Fibroblast of peridontal ligament (primary cell): ENCODE results near the gene STAM.
"Not testable (repeated sequence)": the region's sequence is repeated elsewhere in the genome, so short reads cannot be mapped to it uniquely, and the experiment has no call there.

Experiments used
- DNase-seq: peaks from one replicate; pipeline ENCODE4 v3.0.0-alpha.2; 2010; ENCODE audit errors: extremely low read depth

STAM gene

GRCh38 chr10:17643755-17644484 lies at the start of gene STAM:
Gene STAM, plus strand, starts transcription at chr10:17644151. Its CDS starts 189 bp downstream, at chr10:17644340.
- DNase-seq = peak; percentile 94

GRCh38 chr10:17597386-17597785 lies 46.6 kb upstream of the STAM start:
- DNase-seq = no peak

GRCh38 chr10:17599089-17599488 lies 44.9 kb upstream of the STAM start:
- peak; percentile 45 for DNase-seq

- DNase-seq = no peak
Measured at GRCh38 chr10:17605936-17606335, 38.0 kb upstream of the STAM start.

- no peak for DNase-seq
Measured at GRCh38 chr10:17606547-17607040, 37.4 kb upstream of the STAM start.

- no peak for DNase-seq
Measured at GRCh38 chr10:17607060-17607459, 36.9 kb upstream of the STAM start.

- DNase-seq = peak; percentile 83
Measured at GRCh38 chr10:17607603-17608332, 36.2 kb upstream of the STAM start.

GRCh38 chr10:17609523-17610079 lies 34.4 kb upstream of the STAM start:
- no peak for DNase-seq

- DNase-seq = peak; percentile 42
Measured at GRCh38 chr10:17616403-17617030, 27.4 kb upstream of the STAM start.

- DNase-seq = peak; percentile 79
Measured at GRCh38 chr10:17617031-17617911, 26.7 kb upstream of the STAM start, which contains the start of gene HACD1. Gene HACD1, minus strand, starts transcription at chr10:17617374. Its CDS starts 35 bp downstream, at chr10:17617339.

GRCh38 chr10:17622061-17622460 lies 21.9 kb upstream of the STAM start:
- peak; percentile 33 for DNase-seq

GRCh38 chr10:17624996-17625395 lies 19.0 kb upstream of the STAM start:
- DNase-seq = no peak

- no peak for DNase-seq
Measured at GRCh38 chr10:17626656-17627055, 17.3 kb upstream of the STAM start.

- not testable (repeated sequence) for DNase-seq
Measured at GRCh38 chr10:17632590-17632989, 11.4 kb upstream of the STAM start.

- DNase-seq = no peak
Measured at GRCh38 chr10:17633353-17633752, 10.6 kb upstream of the STAM start.

- DNase-seq = no peak
Measured at GRCh38 chr10:17637869-17638268, 6.1 kb upstream of the STAM start.

GRCh38 chr10:17640331-17640816 lies 3.6 kb upstream of the STAM start:
- no peak for DNase-seq

GRCh38 chr10:17643339-17643754 lies 604 bp upstream of the STAM start:
- no peak for DNase-seq

GRCh38 chr10:17644485-17644943 lies 563 bp downstream of the STAM start:
- peak; percentile 52 for DNase-seq

- DNase-seq = no peak
Measured at GRCh38 chr10:17645621-17646345, 1.8 kb downstream of the STAM start.
